GM12878 (cell line): ENCODE data around the gene TOPORS. TPM values are rescaled to one million over a fixed set of nuclear protein-coding genes. Genes with fewer than 3 reads are reported as not detected.

Experiments
- ATAC-seq: fragments of 200-7000 bp; cut with Tn5 transposase; 3 replicates; pipeline ENCODE4 v1.9.1; 2020; ENCODE audit warnings: mild to moderate bottlenecking, moderate library complexity
- BruUV-seq: library from RNA; stranded (reverse); fragments of 400-500 nt; replicated peaks from 2 replicates; lab custom pipeline; 2021; lab: Mats Ljungman, UMichigan
- CTCF ChIA-PET: fragments of 300-600 bp; sonication (Branson Sonifier 250); formaldehyde crosslinking; extraction: SDS; loops from one replicate; lab custom pipeline; 2021; ENCODE audit warnings: inconsistent platforms; lab: Yijun Ruan, JAX
- POLR2A ChIA-PET: fragments of 350-600 bp; formaldehyde crosslinking; extraction: SDS; loops from one replicate; lab custom pipeline; 2021; ENCODE audit warnings: inconsistent platforms; lab: Charles Lee
- RAD21 ChIA-PET: fragments of 300-600 bp; sonication (Branson Sonifier 250); formaldehyde crosslinking; loops from one replicate; lab custom pipeline; 2023; ENCODE audit warnings: antibody characterized with exemption; ENCODE audit not compliant: unreplicated experiment; lab: Charles Lee
- SMC1A ChIA-PET: fragments of 300-600 bp; sonication (Branson Sonifier 250); formaldehyde crosslinking; loops from one replicate; lab custom pipeline; 2023; ENCODE audit not compliant: unreplicated experiment, uncharacterized antibody; lab: Charles Lee
- DNase-seq: peaks from one replicate; pipeline ENCODE4 v3.0.0-alpha.2; 2011; ENCODE audit warnings: low read depth, low spot score
- FAIRE-seq: peaks from 3 replicates; lab custom pipeline; 2011; peaks lifted over from hg19 to GRCh38; lab: Jason Lieb, UNC
- H2AFZ ChIP-seq: 2 replicates; pipeline ENCODE4 v1.6.0; 2011; ENCODE audit warnings: low read depth, low read length, control low read depth; ENCODE audit not compliant: control insufficient read depth
- H3K27ac ChIP-seq: 2 replicates; pipeline ENCODE4 v1.5.1; 2011; ENCODE audit warnings: control low read depth; ENCODE audit not compliant: control insufficient read depth, insufficient read depth
- H3K27me3 ChIP-seq, 2 experiments: replicated peaks in 1 of 2; 2 replicates each; pipeline versions ENCODE4 v1.6.0 to v1.6.1; 2011; ENCODE audit warnings: low read length in 1 of 2; ENCODE audit not compliant: control insufficient read depth in 2 of 2, insufficient read depth in 2 of 2
- H3K36me3 ChIP-seq, 2 experiments: 2 replicates each; pipeline ENCODE4 v1.5.1; 2011; ENCODE audit warnings: low read length in 1 of 2; ENCODE audit not compliant: control insufficient read depth in 2 of 2, insufficient read depth in 2 of 2
- H3K4me1 ChIP-seq: 2 replicates; pipeline ENCODE4 v1.6.1; 2011; ENCODE audit warnings: mild to moderate bottlenecking, low read length, moderate library complexity, mixed read lengths; ENCODE audit not compliant: control insufficient read depth, insufficient read depth
- H3K4me2 ChIP-seq: 2 replicates; pipeline ENCODE4 v1.6.0; 2011; ENCODE audit warnings: control low read depth; ENCODE audit not compliant: control insufficient read depth, insufficient read depth
- H3K4me3 ChIP-seq: fragments of 200-600 bp; sonication (generic); 2 replicates; pipeline ENCODE4 v1.5.1; 2016
- H3K79me2 ChIP-seq: 2 replicates; pipeline ENCODE4 v1.6.0; 2011; ENCODE audit warnings: low read length; ENCODE audit not compliant: control insufficient read depth, insufficient read depth
- H3K9ac ChIP-seq: 2 replicates; pipeline ENCODE4 v1.8.0; 2011; ENCODE audit warnings: low read length, control low read depth, mixed read lengths; ENCODE audit not compliant: control insufficient read depth, insufficient read depth
- H3K9me3 ChIP-seq: replicated peaks from 3 replicates; pipeline ENCODE4 v1.5.1; 2011; ENCODE audit warnings: mild to moderate bottlenecking, low read length; ENCODE audit not compliant: control insufficient read depth, insufficient read depth
- H4K20me1 ChIP-seq: 2 replicates; pipeline ENCODE4 v1.6.0; 2011; ENCODE audit not compliant: control insufficient read depth, insufficient read depth
- ATF3 ChIP-seq: IDR thresholded peaks from 2 replicates; pipeline ENCODE4 v1.6.1; 2011; ENCODE audit warnings: low read depth, mild to moderate bottlenecking, low read length, moderate library complexity, borderline replicate concordance; ENCODE audit errors: extremely low read depth
- CBFB ChIP-seq: IDR thresholded peaks from 2 replicates; pipeline ENCODE4 v1.6.1; 2016; ENCODE audit warnings: antibody characterized with exemption, low read depth
- EED ChIP-seq: sonication (generic); IDR thresholded peaks from 2 replicates; pipeline ENCODE4 v1.6.1; 2016; ENCODE audit warnings: antibody characterized with exemption, low read depth
- FOS ChIP-seq: IDR thresholded peaks from 3 replicates; pipeline ENCODE4 v1.6.1; 2011; ENCODE audit warnings: borderline replicate concordance; ENCODE audit not compliant: insufficient read length; ENCODE audit errors: extremely low read depth
- HDAC2 ChIP-seq: fragments of 200-600 bp; sonication (generic); IDR thresholded peaks from 2 replicates; pipeline ENCODE4 v1.6.1; 2017
- KLF5 ChIP-seq: fragments of 450-650 bp; IDR thresholded peaks from 2 replicates; pipeline ENCODE4 v1.6.1; 2014; ENCODE audit warnings: mild to moderate bottlenecking; ENCODE audit not compliant: partially characterized antibody
- LARP7 ChIP-seq: fragments of 450-650 bp; IDR thresholded peaks from 2 replicates; pipeline ENCODE4 v1.6.1; 2017; ENCODE audit warnings: mild to moderate bottlenecking
- MEF2B ChIP-seq: fragments of 450-650 bp; IDR thresholded peaks from 2 replicates; pipeline ENCODE4 v1.6.1; 2018; ENCODE audit warnings: mild to moderate bottlenecking, moderate library complexity; ENCODE audit not compliant: partially characterized antibody, poor library complexity, severe bottlenecking
- NBN ChIP-seq: fragments of 450-650 bp; IDR thresholded peaks from 2 replicates; pipeline ENCODE4 v1.6.1; 2016
- NFYB ChIP-seq: IDR thresholded peaks from 2 replicates; pipeline ENCODE4 v1.6.1; 2011; ENCODE audit warnings: low read depth, mild to moderate bottlenecking, low read length, improper control_type of control experiment, moderate library complexity; ENCODE audit not compliant: insufficient read depth
- NRF1 ChIP-seq: conservative IDR thresholded peaks from 2 replicates; pipeline ENCODE4 v1.6.1; 2011; ENCODE audit warnings: mild to moderate bottlenecking, low read depth, low read length, improper control_type of control experiment
- POLR2AphosphoS5 ChIP-seq: IDR thresholded peaks from 2 replicates; pipeline ENCODE4 v1.6.1; 2011; ENCODE audit warnings: mild to moderate bottlenecking, low read length, inconsistent platforms
- RAD51 ChIP-seq: fragments of 450-650 bp; IDR thresholded peaks from 2 replicates; pipeline ENCODE4 v1.6.1; 2016; ENCODE audit warnings: moderate library complexity, mild to moderate bottlenecking, inconsistent platforms
- RFX5 ChIP-seq: IDR thresholded peaks from 2 replicates; pipeline ENCODE4 v1.6.1; 2011; ENCODE audit warnings: low read depth, low read length, improper control_type of control experiment
- TCF12 ChIP-seq: IDR thresholded peaks from 2 replicates; pipeline ENCODE4 v1.6.1; 2011; ENCODE audit warnings: low read depth, mild to moderate bottlenecking, low read length
- TCF3 ChIP-seq: IDR thresholded peaks from 2 replicates; pipeline ENCODE4 v1.6.1; 2012; ENCODE audit warnings: low read depth, mild to moderate bottlenecking, low read length, borderline replicate concordance; ENCODE audit not compliant: insufficient read depth
- USF1 ChIP-seq: IDR thresholded peaks from 2 replicates; pipeline ENCODE4 v1.6.1; 2011; ENCODE audit warnings: borderline replicate concordance, low read depth, mild to moderate bottlenecking, moderate library complexity, mixed read lengths, low read length; ENCODE audit not compliant: insufficient read depth; ENCODE audit errors: extremely low read length
- ZZZ3 ChIP-seq: IDR thresholded peaks from 2 replicates; pipeline ENCODE4 v1.6.1; 2011; ENCODE audit warnings: low read depth; ENCODE audit not compliant: control insufficient read depth, insufficient read length
- WGBS: methylation state at CpG from one replicate; pipeline ENCODE4 v1.1.6; 2016; ENCODE audit warnings: low lambda C conversion rate; ENCODE audit not compliant: insufficient replicate concordance, insufficient coverage; ENCODE audit errors: missing lambda C conversion rate; 5-methylcytosine and 5-hydroxymethylcytosine counted together
- in situ Hi-C: fragments of 300-500 bp; cut with MboI; formaldehyde crosslinking; loops from 9 replicates; pipeline ENCODE4 v1.14.3; 2018; ENCODE audit warnings: mixed read lengths
- intact Hi-C: fragments of 100-400 bp; cut with micrococcal nuclease; formaldehyde crosslinking; loops from one replicate; pipeline ENCODE4 v1.14.2; 2022; ENCODE audit not compliant: unreplicated experiment
- polyA plus RNA-seq, 11 experiments: library from polyadenylated mRNA; depleted of rRNA in 4 of 11; unstranded in 6 of 11; stranded (reverse) in 5 of 11; fragments of >200 nt; fragmentation: Nextera tagmentation in 4 of 11; fragmentation: Illumina TruSeq in 1 of 11; extraction: Ambion mirVana in 4 of 11; extraction: Trizol in 1 of 11; gene quantifications; 1 replicate in 1 of 11; 2 replicates in 10 of 11; pipeline versions ENCODE4 v1.2.1 to v1.2.3, GENCODE V29; 2011 to 2016; ENCODE audit warnings: inconsistent platforms in 2 of 11, missing spikeins in 2 of 11, low read depth in 1 of 11
- total RNA-seq, 4 experiments: library from RNA; depleted of rRNA in 3 of 4; stranded (reverse); fragments of >200 nt in 3 of 4; fragmentation: Illumina TruSeq in 1 of 4; extraction: Trizol in 1 of 4; gene quantifications; 2 replicates each; pipeline versions ENCODE4 v1.2.1 to v1.2.3, GENCODE V29; 2013 to 2021
- TF ChIP-seq, protein P1 (sequence below): fragments of 450-650 bp; IDR thresholded peaks from 2 replicates; pipeline ENCODE4 v1.6.1; 2017; ENCODE audit warnings: mild to moderate bottlenecking, moderate library complexity

TOPORS gene
- total and polyA plus RNA-seq, 10 of the 15 experiments (the other 5 are each of a cell fraction or from before 2014, with no cell fraction given), result 6.0 to 27.8 (median 14.3) TPM

DNA sequence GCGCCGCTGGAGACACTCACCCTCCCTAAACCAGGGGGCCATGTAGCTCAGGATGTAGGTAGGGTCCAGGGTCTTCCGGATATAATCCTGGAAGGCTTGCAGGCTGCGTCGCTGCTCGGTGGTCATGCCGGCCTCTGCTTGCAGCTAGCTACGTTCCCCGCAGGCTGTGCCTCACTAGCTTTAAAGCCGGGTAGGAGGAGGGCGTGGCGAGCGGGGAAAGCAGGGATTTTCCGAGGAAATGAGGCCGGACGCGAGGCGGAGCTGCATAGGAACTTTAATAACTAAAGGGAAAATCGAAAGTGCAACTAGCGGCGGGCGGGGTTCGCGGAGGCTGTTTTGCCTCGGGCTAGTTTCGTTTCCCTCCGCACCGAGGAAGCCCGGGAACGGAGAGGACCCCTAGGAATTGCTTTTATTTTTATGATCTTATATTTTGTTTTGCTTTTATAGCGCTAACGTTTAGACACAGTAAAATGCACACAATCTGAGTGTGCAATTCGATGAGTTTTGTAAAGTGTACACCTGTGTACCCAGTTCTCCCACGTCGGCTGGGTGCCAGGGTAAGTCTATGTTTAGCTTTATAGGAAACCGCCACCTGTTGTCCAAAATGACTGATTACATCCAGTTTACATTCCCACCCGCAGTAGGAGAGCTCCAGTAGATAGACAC lies 26.2 kb downstream of the TOPORS start, which contains the start of gene RIGI:
Gene RIGI, minus strand, starts transcription at position 156 of the 666 bp plus-strand sequence. Its CDS starts 30 bp downstream, at position 126.
- intact Hi-C loops, result loop anchor here (1.0 kb wide), 2 partner anchors 26 to 148 kb away; partner anchors contain the start of genes SMIM27 and TOPORS
- peak within 1 kb of the TSS; percentile 84 for H3K27ac ChIP-seq
- TF ChIP-seq EED, result peak; percentile 95
- TF ChIP-seq HDAC2, result no peak
- peak; percentile 56; the same call in 1 of the 2 replicates for TF ChIP-seq POLR2AphosphoS5
- no peak for TF ChIP-seq NFYB
- TF ChIP-seq RFX5, result no peak
- no peak for TF ChIP-seq TCF3
- no peak for TF ChIP-seq LARP7
- TF ChIP-seq, protein P1, sequence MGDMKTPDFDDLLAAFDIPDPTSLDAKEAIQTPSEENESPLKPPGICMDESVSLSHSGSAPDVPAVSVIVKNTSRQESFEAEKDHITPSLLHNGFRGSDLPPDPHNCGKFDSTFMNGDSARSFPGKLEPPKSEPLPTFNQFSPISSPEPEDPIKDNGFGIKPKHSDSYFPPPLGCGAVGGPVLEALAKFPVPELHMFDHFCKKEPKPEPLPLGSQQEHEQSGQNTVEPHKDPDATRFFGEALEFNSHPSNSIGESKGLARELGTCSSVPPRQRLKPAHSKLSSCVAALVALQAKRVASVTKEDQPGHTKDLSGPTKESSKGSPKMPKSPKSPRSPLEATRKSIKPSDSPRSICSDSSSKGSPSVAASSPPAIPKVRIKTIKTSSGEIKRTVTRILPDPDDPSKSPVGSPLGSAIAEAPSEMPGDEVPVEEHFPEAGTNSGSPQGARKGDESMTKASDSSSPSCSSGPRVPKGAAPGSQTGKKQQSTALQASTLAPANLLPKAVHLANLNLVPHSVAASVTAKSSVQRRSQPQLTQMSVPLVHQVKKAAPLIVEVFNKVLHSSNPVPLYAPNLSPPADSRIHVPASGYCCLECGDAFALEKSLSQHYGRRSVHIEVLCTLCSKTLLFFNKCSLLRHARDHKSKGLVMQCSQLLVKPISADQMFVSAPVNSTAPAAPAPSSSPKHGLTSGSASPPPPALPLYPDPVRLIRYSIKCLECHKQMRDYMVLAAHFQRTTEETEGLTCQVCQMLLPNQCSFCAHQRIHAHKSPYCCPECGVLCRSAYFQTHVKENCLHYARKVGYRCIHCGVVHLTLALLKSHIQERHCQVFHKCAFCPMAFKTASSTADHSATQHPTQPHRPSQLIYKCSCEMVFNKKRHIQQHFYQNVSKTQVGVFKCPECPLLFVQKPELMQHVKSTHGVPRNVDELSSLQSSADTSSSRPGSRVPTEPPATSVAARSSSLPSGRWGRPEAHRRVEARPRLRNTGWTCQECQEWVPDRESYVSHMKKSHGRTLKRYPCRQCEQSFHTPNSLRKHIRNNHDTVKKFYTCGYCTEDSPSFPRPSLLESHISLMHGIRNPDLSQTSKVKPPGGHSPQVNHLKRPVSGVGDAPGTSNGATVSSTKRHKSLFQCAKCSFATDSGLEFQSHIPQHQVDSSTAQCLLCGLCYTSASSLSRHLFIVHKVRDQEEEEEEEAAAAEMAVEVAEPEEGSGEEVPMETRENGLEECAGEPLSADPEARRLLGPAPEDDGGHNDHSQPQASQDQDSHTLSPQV, result no peak
- TF ChIP-seq NBN, result peak; percentile 50; the same call in 1 of the 2 replicates
- TF ChIP-seq RAD51, result peak; percentile 25; the same call in 1 of the 2 replicates
- TF ChIP-seq ZZZ3, result no peak
- no peak for TF ChIP-seq KLF5
- no peak for TF ChIP-seq USF1
- TF ChIP-seq TCF12, result no peak
- TF ChIP-seq MEF2B, result peak; percentile 38
- TF ChIP-seq NRF1, result no peak
- TF ChIP-seq ATF3, result no peak
- no peak for TF ChIP-seq FOS
- TF ChIP-seq CBFB, result no peak

More for the DNA sequence above, 26.2 kb downstream of the TOPORS start, which contains the start of gene RIGI:
- H4K20me1 ChIP-seq, result no peaks in the 10 kb centered on the region
- H2AFZ ChIP-seq, result peak within 1 kb of the TSS; percentile 85
- H3K36me3 ChIP-seq, result no peaks in the 10 kb centered on the region
- ChIA-PET SMC1A (interaction anchor here (0.6 to 4.4 kb wide), 10 partner anchors 19 to 147 kb away, joined by 3 to 40 read pairs (median 6); partner anchors contain the start of genes ACO1, NDUFB6, SMIM27 and TOPORS), POLR2A (interaction anchor here (0.7 to 3.3 kb wide), 13 partner anchors 9 to 499 kb away, joined by 3 to 19 read pairs (median 4); partner anchors contain the start of genes ACO1, DNAJA1, SMIM27 and TOPORS), RAD21 (interaction anchor here (0.5 to 2.5 kb wide), 10 partner anchors 11 to 148 kb away, joined by 3 to 36 read pairs (median 6); partner anchors contain the start of genes ACO1 and NDUFB6), CTCF (interaction anchor here (0.6 to 3.3 kb wide), 13 partner anchors 18 to 275 kb away, joined by 3 to 58 read pairs (median 11); partner anchors contain the start of genes ACO1, NDUFB6, SMIM27 and TOPORS)
- peak within 1 kb of the TSS; percentile 89 for H3K9ac ChIP-seq
- H3K9me3 ChIP-seq, result no peaks in the 10 kb centered on the region; the same call in 2 of the 3 replicates
- under 1% methylated on average over 37 of the region's 37 CpGs for WGBS
- no peak for FAIRE-seq
- H3K4me2 ChIP-seq, result peak within 1 kb of the TSS; percentile 86
- in situ Hi-C loops, result no loop called here
- peaks cover 25% of the 10 kb centered on the region for H3K79me2 ChIP-seq
- ATAC-seq, result peak; percentile 76
- no TSS peak for BruUV-seq
- no peaks in the 10 kb centered on the region; the same call in 1 of the 2 replicates for H3K4me1 ChIP-seq
- peak within 1 kb of the TSS; percentile 98 for H3K4me3 ChIP-seq
- no peaks in the 10 kb centered on the region for H3K27me3 ChIP-seq
- DNase-seq, result peak; percentile 51
